ENCODE measurements around the gene LMNB1. TPM values are rescaled to one million over a fixed set of nuclear protein-coding genes. Genes with fewer than 3 reads are reported as not detected.
A peak's percentile ranks its signal among the peaks of the same experiment; 100 is the strongest.

The LMNB1 gene
- total and polyA plus RNA-seq, 2 experiments from 2014 or later = 17.9 to 186 TPM

DNA sequence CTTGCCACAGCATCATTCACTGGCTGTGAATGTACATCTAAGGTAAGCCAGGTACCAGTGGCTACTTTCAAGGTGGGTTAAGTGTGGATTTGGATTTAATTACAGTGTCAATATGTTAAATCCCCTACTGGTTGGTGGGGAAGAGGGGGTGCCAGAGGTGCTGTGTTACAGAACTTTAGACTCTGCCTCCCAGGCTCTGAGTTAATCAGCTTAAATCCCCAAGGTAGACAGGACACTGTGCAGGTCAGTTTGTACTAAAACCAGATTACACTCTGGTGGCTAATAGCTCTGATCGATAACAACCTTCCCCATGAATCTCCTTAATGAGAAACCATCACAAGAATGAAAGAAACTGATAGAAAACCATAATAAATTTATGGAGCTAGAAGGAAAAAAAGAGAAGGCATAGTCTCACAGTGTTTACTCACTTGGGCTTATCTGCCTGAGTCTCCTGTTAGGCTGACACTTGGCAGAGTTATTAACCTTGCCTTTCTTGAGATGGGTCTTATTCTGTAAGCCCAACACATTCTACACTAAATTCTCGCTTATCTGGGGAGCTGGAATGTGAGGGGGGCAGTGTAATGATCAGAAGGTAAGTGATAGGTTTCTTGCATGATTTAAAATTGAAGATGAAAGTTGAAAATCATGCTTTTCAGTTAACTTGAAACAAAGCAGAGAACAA lies 106.8 kb downstream of the LMNB1 start:
- Histone ChIP-seq H3K27ac (peak overlapping the region; percentile 25), H3K4me3 (no peak overlapping the region)

DNA sequence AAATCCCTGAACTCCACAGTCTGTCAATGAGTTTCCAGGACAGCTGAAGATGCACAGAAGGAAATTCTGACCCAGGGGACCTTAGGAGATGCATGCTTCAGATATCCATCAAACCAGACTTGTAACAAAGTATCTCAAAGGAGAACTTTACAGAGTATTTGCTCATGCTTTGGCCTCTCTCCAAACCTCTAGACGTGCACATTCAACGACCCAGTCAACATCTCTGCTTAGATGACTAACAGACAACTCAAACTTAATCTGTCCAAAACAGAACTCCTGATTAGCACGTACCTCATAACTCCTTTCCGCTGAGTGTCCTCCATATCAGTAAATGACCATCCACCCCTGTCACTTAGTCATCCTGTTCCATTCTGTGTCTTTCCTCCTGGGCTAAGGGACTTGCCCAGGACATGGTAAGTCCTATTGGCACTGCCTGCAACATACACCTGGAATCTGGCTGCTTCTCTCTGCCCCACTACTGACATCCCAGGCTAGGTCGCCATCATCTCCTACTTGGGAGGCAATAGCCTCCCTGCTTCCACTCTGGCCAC lies 107.4 kb downstream of the LMNB1 start:
- Histone ChIP-seq H3K27me3 (no peaks in the 10 kb centered on the region), H3K4me1 (ENCODE audit: low read depth) (peaks cover 16% of the 10 kb centered on the region), H3K9me3 (ENCODE audit: low read depth) (no peaks in the 10 kb centered on the region), H3K27ac (peak overlapping the region; percentile 25), H3K36me3 (no peaks in the 10 kb centered on the region), H3K4me3 (no peak overlapping the region)
- peak; percentile 24 to 81 for DNase-seq (ENCODE audit: low read depth in 1 of 2, low spot score in 1 of 2)
- TF ChIP-seq CTCF (IDR thresholded peaks at IDR 0.05; ENCODE audit: low read depth, low read length) = no peak

More for the DNA sequence above, 106.8 kb downstream of the LMNB1 start:
- Histone ChIP-seq H3K27me3 (no peaks in the 10 kb centered on the region), H3K9me3 (ENCODE audit: low read depth) (no peaks in the 10 kb centered on the region), H3K36me3 (no peaks in the 10 kb centered on the region), H3K4me1 (ENCODE audit: low read depth) (peaks cover 20% of the 10 kb centered on the region)
- DNase-seq (ENCODE audit: low read depth in 1 of 2, low spot score in 1 of 2) = peak in 1 of 2 donors; percentile 26
- TF ChIP-seq CTCF (IDR thresholded peaks at IDR 0.05; ENCODE audit: low read depth, low read length) = no peak

Other genes with a start within 250 kb of the LMNB1 start
- gene ALDH7A1, start 181.9 kb upstream of the LMNB1 start, total RNA-seq = 33.4 and 65.2 TPM in 2 replicates
- gene ALDH7A1, start 181.9 kb upstream of the LMNB1 start, polyA plus RNA-seq = 121 and 194 TPM in 2 replicates
- 26.4 and 37.9 TPM in 2 replicates for gene PHAX, start 176.2 kb upstream of the LMNB1 start, total RNA-seq
- 42.8 and 46.0 TPM in 2 replicates for gene PHAX, start 176.2 kb upstream of the LMNB1 start, polyA plus RNA-seq

All from cardiac muscle cell (in vitro differentiated cells and primary cell).